ENCODE data around the gene ANKRD13B. TPM values are rescaled to one million over a fixed set of nuclear protein-coding genes. Genes with fewer than 3 reads are reported as not detected.

ANKRD13B gene
- total RNA-seq, 1 donor from 2014 or later, result 7.7 TPM

DNA sequence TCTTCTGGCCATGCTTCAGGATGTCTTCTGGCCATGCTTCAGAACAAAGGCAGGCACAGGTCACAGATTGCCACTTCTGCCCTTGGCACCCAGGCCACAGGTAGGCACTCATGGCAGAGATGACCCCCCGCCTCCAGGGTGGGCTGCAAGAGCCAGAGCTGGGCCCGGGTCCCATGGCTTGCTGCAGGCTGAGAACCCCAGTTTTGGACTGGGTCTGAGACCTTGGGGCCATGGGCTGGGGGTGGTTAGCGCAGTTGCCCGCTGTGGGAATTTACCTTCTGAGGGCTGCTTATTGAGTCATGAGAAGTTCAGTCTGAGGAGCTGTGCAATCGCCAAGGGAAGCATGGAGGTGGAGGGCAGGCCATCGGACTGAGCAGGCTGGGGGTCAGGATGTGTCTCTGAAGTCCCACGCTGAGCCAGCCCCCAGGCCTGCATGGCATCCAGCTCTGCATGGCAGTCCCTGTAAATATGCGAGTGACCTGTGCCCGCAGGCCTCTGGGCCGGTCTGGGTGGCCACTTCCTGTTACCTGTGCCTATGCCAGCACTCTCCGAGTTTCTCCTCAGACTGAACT is 1.7 kb downstream of the ANKRD13B start:
- DNase-seq (ENCODE audit: low spot score), result no peak

DNA sequence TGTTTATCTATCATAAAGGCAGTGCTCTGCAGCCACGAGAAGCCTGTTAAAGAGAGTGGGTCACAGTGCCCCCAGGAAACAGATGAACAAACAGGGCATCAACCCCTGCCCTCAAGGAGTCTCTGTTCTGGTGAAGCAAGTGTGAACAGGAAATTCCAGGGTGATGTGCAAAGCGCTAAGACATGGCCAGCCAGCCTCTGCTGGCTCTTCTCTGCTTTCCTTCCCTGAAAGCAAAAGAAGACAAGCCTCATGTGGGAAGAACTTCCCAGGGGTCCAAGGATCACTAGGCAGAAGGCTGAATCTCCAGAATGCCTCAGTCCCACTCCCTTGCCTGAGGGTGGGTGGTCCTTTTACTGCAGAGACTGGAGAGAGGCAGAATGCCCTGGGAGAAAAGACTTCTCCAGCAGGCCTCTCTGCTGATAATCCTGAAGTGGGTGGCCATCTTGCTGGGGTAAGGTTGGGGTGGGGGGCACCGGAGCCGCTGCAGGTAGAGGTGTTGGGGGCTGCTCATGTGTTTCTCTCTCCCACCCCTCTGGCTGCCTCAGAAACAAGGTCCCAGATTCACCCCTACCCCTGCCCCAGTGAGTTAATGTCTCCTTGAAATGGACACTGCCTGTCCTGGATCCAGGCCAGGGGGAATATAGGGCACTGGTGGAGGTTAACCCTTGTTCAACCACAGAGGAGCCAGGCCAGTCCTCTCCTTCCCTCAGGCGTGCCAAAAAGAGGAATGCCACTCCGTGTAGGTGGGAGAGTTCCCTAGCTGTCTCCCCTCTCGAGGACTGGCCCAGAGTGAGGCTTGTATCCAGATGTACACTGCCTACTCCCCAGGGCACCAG is 2.4 kb downstream of the ANKRD13B start:
- no peak for DNase-seq (ENCODE audit: low spot score)

DNA sequence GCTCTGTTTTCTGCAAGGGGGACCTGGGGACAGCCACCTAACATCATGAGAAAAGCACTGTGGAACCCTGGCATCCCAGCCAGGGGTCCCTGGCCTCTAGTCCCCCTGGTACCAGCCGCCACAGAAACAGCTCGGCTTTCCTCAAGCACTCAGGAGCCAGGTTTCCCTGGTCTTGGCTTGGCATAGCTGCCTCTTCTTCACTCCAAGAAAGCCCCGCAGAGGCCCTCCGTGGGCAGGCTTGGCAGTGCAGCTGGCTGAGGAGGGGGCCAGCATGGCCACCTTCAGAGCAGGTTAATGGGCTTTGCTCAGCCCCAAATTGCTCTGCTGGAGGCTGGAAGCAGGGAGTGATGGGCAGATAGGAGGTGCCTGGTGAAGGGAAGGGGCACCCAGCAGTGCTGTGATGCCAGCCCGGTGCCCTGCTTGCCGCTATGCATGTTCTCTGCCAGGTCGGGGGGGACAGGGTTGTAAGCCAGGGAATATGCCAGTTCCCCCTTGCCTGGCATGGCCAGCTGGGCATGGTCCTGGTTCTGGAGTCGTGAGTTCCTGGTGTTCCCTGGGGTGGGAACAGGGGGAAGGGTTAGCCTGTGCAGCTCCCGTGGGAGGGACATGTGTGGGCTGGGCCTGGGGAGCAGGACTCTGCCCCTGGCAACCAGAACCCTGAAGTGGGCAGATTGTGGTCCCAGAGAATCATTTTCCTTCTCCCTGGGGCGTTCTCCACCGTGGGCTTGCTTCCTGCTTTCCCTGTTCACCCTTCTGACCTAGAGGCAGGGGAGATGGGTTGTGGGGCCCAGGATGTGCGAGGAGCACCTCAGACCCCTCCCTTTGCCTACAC is 3.2 kb downstream of the ANKRD13B start:
- DNase-seq (ENCODE audit: low spot score), result no peak

DNA sequence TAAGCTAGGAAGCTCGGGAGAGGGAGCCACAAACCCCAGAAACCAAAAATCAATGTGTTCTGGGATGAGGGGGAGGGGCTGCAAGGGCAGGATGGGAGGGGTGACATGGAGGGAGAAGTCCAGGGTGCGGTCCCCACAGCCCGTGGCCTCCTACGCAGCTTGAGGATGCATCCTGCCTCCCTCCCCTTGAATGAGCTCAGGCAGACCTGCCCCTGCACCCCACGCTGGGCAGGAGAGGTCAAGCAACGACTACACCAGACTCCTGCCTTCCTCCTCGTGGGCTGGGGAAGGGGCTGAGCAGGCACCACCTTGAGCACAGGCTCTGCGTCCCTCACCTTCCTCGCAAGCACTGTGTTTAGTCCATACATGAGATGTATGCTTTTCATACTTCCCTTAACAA is 3.9 kb downstream of the ANKRD13B start:
- no peak for DNase-seq (ENCODE audit: low spot score)

- no peak for DNase-seq (ENCODE audit: low spot score)
Measured at GRCh38 chr17:29597361-29598172, 4.6 kb downstream of the ANKRD13B start.

DNA sequence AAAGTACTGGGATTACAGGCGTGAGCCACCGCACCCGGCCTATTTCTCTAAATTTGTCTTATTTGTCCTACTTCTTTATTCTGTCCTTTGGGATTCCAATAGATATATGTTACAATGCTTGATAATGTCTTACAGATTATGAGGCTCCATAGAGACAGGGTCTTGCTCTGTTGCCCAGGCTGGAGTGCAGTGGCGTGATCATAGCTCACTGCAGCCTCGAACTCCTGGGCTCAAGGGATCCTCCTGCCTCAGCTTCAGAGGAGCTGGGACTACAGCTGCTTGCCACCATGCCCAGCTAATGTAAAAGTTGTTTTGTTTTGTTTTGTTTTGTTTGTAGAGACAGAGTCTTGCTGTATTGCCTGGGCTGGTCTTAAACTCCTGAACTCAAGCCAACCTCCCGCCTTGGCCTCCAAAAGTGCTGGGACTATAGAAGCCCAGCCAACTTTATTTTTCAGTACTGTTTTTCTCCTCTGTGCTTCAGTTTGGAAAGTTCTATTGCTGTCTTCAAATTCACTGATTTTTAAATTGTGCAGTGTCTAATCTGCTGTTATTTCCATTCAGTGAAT is 10.3 kb downstream of the ANKRD13B start:
- no peak for DNase-seq (ENCODE audit: low spot score)

DNA sequence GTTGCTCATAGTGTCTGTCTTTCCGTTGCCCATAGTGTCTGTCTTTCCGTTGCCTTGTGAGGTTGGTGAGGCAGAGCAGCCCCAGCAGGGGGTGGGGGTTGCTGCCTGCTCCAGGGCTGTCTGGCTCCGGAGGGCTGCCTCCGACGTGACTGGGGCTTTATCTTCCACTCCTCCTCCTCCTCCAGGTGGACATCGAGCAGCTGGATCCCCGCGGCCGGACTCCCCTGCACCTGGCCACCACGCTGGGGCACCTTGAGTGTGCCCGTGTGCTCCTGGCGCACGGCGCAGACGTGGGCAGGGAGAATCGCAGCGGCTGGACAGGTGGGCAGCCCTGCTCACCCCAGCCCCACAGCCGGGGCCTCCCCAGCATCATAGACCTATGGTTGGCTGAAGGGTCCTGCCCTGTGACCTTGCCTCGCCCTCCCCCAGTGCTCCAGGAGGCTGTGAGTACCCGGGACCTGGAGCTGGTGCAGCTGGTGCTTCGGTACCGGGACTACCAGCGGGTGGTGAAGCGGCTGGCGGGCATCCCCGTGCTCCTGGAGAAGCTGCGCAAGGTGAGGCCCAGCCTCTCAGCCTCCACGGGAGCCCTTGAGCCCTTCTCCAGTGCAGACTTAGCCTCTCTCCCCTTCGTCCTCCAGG is 14.7 kb downstream of the ANKRD13B start:
- DNase-seq (ENCODE audit: low spot score), result no peak

- DNase-seq (ENCODE audit: low spot score), result no peak
Measured at GRCh38 chr17:29608986-29609385, 16.1 kb downstream of the ANKRD13B start.

DNA sequence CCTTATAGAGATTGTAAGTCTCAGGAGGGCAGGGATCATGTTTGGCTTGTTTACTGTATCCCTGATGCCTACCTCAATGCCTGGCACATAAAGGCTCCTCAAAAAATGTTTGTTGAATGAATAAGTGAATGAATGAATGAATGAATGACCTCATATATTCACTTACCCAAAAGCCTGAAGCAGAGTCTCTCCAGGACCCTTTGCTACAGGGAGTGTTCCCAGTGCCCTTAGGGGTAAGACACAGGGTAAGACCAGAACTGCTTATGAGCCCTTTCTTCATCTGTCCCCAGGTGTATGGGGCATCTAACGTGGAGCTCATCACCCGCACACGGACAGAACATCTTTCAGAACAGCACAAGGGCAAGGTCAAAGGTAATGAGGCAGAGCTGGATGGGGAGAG is 17.5 kb downstream of the ANKRD13B start:
- no peak for DNase-seq (ENCODE audit: low spot score)

DNA sequence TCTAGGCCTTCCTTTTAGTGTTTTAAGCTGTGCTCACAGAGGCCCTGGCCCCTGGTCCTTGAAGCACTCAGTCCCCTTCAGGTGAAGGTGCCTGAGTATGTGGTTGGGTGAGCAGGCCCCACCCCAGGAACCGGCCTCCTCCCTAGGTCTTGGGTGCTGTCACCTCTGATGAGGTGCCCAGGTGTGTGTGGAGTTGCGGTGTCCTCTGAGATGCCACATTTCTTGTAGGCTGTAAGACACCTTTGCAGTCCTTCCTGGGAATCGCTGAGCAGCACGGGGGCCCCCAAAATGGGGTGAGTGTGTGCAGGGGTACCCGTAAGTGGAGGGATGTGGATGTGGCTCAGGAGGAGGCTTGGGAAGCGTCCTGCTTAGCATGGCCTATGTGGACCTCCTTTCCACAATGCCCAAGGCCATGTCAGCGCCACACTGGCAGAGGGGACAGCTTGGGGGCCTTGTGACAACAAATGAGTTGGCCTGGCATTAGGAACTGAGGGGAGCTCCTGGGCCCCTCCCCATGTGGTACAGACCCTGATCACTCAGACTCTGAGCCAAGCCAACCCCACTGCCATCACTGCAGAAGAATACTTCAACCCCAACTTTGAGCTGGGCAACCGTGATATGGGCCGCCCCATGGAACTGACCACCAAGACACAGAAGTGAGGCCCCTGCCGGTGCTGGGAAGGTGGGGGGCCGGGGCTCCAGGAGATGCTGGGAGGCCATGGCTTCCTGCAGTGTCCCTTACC is 18.6 kb downstream of the ANKRD13B start:
- DNase-seq (ENCODE audit: low spot score), result no peak

- no peak for DNase-seq (ENCODE audit: low spot score)
Measured at GRCh38 chr17:29612094-29612403, 19.1 kb downstream of the ANKRD13B start.

DNA sequence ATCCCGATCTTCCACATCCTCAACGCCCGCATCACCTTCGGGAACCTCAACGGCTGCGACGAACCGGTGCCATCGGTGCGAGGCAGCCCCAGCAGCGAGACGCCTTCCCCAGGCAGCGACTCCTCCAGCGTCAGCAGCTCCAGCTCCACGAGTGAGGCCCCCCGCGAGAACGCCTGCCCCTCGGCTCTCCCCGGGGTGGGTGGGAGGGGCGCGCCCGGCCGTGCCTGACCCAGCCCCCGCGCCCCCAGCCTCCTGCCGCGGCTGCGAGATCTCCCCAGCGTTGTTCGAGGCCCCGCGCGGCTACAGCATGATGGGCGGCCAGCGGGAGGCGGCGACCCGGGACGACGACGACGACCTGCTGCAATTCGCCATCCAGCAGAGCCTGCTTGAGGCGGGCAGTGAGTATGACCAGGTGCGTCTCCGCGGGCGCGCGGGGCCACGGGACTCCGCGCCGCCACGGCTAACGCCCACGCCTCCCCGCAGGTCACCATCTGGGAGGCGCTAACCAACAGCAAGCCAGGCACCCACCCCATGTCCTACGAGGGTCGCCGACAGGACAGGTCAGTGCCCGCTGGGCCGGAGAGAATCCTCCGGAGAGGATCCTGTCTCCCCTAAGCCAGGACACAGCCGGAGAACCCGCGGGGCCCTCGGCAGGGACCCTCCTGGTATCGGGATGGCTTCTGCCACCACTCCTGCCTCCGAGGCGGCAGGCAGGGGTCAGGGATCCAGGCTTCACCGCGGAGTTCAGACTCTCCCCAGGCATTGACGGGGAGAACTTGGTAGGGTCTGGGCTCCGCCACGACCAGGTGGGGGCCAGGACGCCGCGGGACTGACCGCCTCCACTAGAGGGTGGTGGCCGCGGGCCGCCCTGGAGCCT is 19.7 kb downstream of the ANKRD13B start:
- DNase-seq (ENCODE audit: low spot score), result no peak

DNA sequence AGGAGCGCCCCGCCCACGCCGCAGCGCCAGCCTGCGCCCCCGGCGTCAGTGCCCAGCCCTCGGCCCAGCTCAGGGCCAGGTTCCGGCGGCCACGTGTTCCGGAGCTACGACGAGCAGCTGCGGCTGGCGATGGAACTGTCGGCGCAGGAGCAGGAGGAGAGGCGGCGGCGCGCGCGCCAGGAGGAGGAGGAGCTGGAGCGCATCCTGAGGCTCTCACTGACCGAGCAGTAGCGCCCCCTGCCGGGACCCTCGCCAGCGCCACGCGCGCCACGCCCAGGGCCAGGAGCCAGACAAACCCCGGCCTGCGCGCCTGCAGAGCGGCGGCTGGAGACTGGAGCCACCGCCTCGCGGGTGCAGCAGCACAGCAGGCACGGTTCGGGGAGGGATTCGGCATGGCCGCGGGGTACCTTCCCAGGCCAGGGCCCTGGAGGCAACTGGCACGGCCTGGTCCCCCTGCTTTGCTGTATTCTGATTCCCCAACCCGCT is 20.5 kb downstream of the ANKRD13B start:
- DNase-seq (ENCODE audit: low spot score), result peak; percentile 95

DNA sequence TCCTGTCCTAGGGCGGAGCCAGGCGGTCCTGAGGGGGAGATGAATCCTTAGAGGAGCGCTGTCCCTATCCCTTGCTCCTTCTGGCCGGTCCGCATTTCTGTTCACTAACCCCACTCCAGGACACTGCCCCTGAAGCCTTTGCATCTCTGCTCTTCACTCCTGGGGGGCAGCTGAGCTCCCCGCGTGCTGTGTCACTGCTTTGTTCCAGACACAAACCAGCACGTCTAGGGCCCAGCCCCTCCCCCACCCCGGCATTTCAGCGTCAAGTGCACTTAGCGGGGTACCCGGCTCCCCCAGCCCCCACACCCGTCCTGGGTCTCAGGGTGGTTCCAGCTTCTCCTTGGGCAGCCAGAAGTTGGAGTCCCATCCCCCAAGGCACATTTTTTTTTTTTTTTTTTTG is 20.9 kb downstream of the ANKRD13B start:
- no peak for DNase-seq (ENCODE audit: low spot score)

DNA sequence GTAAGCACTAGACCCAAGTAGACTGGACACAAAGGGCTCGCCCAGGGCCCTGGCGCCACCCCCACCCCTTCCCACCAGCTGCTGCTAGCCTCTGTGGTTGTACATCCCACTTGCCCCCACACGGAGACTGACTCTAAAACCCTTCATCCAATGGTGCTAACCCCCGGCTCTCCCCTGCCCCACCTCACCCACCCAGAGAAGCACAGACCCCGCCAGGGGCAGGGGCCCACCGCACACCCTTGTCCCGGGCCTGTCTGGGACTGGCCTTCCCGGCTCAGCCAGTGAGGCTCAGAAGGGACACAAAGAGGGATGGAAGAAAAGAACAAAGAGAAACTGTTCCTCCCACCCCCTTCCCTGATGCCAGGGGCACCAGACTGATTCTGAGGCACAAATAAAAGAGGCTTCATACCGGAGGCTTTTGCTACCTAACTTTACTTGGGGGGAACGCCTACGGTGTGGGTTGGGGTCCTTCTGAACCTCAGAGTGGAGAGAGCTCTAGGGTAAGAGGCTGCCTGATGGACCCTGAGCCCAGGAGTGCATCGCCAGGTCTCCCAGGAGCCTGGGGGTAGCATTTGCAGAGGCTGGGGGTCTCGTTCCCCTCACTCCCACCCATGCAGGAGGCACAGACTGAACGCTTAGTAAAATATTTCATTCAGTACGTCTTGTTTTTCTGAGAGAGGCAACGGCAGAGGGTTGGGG is 21.6 kb downstream of the ANKRD13B start:
- no peak for DNase-seq (ENCODE audit: low spot score)

DNA sequence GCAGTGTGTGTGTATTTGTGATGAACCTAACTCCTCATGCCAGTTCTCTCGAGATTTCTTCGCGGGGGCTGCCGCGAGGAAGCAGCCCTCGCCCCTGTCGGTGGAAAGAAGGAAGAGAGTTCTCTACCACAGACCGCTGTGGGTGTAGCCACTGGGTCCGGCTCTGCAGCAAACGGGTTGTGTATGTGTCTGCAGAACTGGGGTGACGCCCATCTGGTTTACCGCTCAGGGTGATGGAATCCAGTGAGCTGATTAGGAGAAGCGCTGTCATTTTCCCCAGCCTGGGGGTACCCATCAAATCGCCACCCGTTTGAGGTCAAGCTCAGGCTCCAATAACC is 22.1 kb downstream of the ANKRD13B start:
- DNase-seq (ENCODE audit: low spot score), result peak; percentile 65

GRCh38 chr17:29615492-29616299 is 22.8 kb downstream of the ANKRD13B start:
- peak; percentile 79 for DNase-seq (ENCODE audit: low spot score)

Data from ureter (tissue), 1 donor.